IMR-90 (cell line): ENCODE measurements around the gene ATP2C2. TPM values are rescaled to one million over a fixed set of nuclear protein-coding genes. Genes with fewer than 3 reads are reported as not detected.
A peak's percentile ranks its signal among the peaks of the same experiment; 100 is the strongest.

Experiments used
- ATAC-seq: fragments of 200-7000 bp; cut with Tn5 transposase; 2 replicates; pipeline ENCODE4 v1.9.1; 2020; ENCODE audit warnings: low read depth, mild to moderate bottlenecking, moderate library complexity
- BruUV-seq: library from RNA; stranded (reverse); fragments of 400-500 nt; replicated peaks from 2 replicates; lab custom pipeline; 2021; lab: Mats Ljungman, UMichigan
- CTCF ChIA-PET: fragments of 300-600 bp; formaldehyde crosslinking; extraction: SDS; loops from one replicate; lab custom pipeline; 2021; ENCODE audit warnings: antibody characterized with exemption; lab: Yijun Ruan, JAX
- POLR2A ChIA-PET: fragments of 300-600 bp; sonication (Branson Sonifier 250); formaldehyde crosslinking; loops from one replicate; lab custom pipeline; 2022; ENCODE audit warnings: antibody characterized with exemption; ENCODE audit not compliant: unreplicated experiment; lab: Charles Lee
- DNase-seq: peaks from one replicate; pipeline ENCODE4 v3.0.0; 2013
- H2AFZ ChIP-seq: replicated peaks from 2 replicates; pipeline ENCODE3; 2013; ENCODE audit warnings: low read length, mild to moderate bottlenecking; ENCODE audit not compliant: poor library complexity
- H2AK5ac ChIP-seq: 2 replicates; pipeline ENCODE4 v1.6.1; 2013; ENCODE audit warnings: low read depth, low read length, inconsistent platforms
- H2AK9ac ChIP-seq: replicated peaks from 2 replicates; pipeline ENCODE3; 2013; ENCODE audit warnings: mild to moderate bottlenecking, low read depth, low read length, moderate library complexity; ENCODE audit not compliant: poor library complexity
- H2BK120ac ChIP-seq: 2 replicates; pipeline ENCODE4 v1.6.1; 2013; ENCODE audit warnings: low read depth, low read length, inconsistent platforms
- H2BK15ac ChIP-seq: 3 replicates; pipeline ENCODE4 v1.6.1; 2013; ENCODE audit warnings: low read depth, low read length, inconsistent platforms
- H2BK20ac ChIP-seq: 2 replicates; pipeline ENCODE4 v1.6.1; 2013; ENCODE audit warnings: low read depth, mild to moderate bottlenecking, inconsistent platforms, low read length, moderate library complexity
- H2BK5ac ChIP-seq: 2 replicates; pipeline ENCODE4 v1.6.1; 2013; ENCODE audit warnings: mild to moderate bottlenecking, low read depth, low read length, inconsistent platforms; ENCODE audit not compliant: poor library complexity, severe bottlenecking
- H3K14ac ChIP-seq: replicated peaks from 2 replicates; pipeline ENCODE4 v1.6.1; 2013; ENCODE audit warnings: low read depth, low read length, inconsistent platforms
- H3K18ac ChIP-seq: 2 replicates; pipeline ENCODE4 v1.6.1; 2013; ENCODE audit warnings: low read depth, low read length, control low read depth
- H3K23ac ChIP-seq: 2 replicates; pipeline ENCODE4 v1.6.1; 2013; ENCODE audit warnings: low read depth, low read length, inconsistent platforms
- H3K27ac ChIP-seq: 2 replicates; pipeline ENCODE4 v1.5.1; 2013; ENCODE audit warnings: mild to moderate bottlenecking, control low read depth, low read length; ENCODE audit not compliant: insufficient read depth
- H3K27me3 ChIP-seq: 2 replicates; pipeline ENCODE4 v1.6.1; 2013; ENCODE audit warnings: low read length; ENCODE audit not compliant: control insufficient read depth, insufficient read depth
- H3K36me3 ChIP-seq: 2 replicates; pipeline ENCODE4 v1.6.1; 2013; ENCODE audit warnings: low read length, mixed read lengths; ENCODE audit not compliant: control insufficient read depth, insufficient read depth
- H3K4ac ChIP-seq: 2 replicates; pipeline ENCODE4 v1.6.1; 2013; ENCODE audit warnings: low read depth, low read length, inconsistent platforms
- H3K4me1 ChIP-seq: 2 replicates; pipeline ENCODE4 v1.6.1; 2013; ENCODE audit warnings: low read length, mixed read lengths; ENCODE audit not compliant: control insufficient read depth, insufficient read depth
- H3K4me2 ChIP-seq: 2 replicates; pipeline ENCODE4 v1.6.1; 2013; ENCODE audit warnings: low read depth, mild to moderate bottlenecking, control low read depth, low read length, moderate library complexity
- H3K4me3 ChIP-seq: 2 replicates; pipeline ENCODE4 v1.5.1; 2013; ENCODE audit warnings: low read depth, mild to moderate bottlenecking, control low read depth, low read length, moderate library complexity; ENCODE audit not compliant: insufficient read depth
- H3K56ac ChIP-seq: 2 replicates; pipeline ENCODE4 v1.6.1; 2013; ENCODE audit warnings: low read length, inconsistent platforms; ENCODE audit not compliant: insufficient read depth; ENCODE audit errors: extremely low read depth
- H3K79me1 ChIP-seq, 2 experiments: 2 replicates each; pipeline ENCODE4 v1.6.1; 2013; ENCODE audit warnings: low read length in 2 of 2, inconsistent platforms in 1 of 2, low read depth in 1 of 2
- H3K9ac ChIP-seq: 2 replicates; pipeline ENCODE4 v1.6.1; 2013; ENCODE audit warnings: low read depth, low read length, control low read depth
- H3K9me1 ChIP-seq: 2 replicates; pipeline ENCODE4 v1.6.1; 2013; ENCODE audit warnings: low read length, inconsistent platforms; ENCODE audit not compliant: insufficient read depth
- H3K9me3 ChIP-seq: 2 replicates; pipeline ENCODE4 v1.6.1; 2013; ENCODE audit warnings: low read length; ENCODE audit not compliant: control insufficient read depth, insufficient read depth
- H4K20me1 ChIP-seq: 2 replicates; pipeline ENCODE4 v1.6.1; 2013; ENCODE audit warnings: low read length, inconsistent platforms; ENCODE audit not compliant: insufficient read depth
- H4K5ac ChIP-seq: 2 replicates; pipeline ENCODE4 v1.6.1; 2013; ENCODE audit warnings: mild to moderate bottlenecking, low read depth, low read length, control low read depth
- H4K8ac ChIP-seq, 2 experiments: 2 replicates each; pipeline ENCODE4 v1.6.1; 2013; ENCODE audit warnings: low read depth in 2 of 2, low read length in 2 of 2, control low read depth in 1 of 2, inconsistent platforms in 1 of 2
- H4K91ac ChIP-seq: 2 replicates; pipeline ENCODE4 v1.6.1; 2013; ENCODE audit warnings: low read depth, low read length, inconsistent platforms; ENCODE audit not compliant: insufficient read depth
- BHLHE40 ChIP-seq: fragments of 150-350 bp; IDR thresholded peaks from 2 replicates; pipeline ENCODE4 v1.6.1; 2016; ENCODE audit warnings: mild to moderate bottlenecking, low read depth, low read length
- CEBPB ChIP-seq: IDR thresholded peaks from 2 replicates; pipeline ENCODE4 v1.6.1; 2012; ENCODE audit warnings: low read depth, low read length, improper control_type of control experiment
- FOS ChIP-seq: fragments of 150-350 bp; IDR thresholded peaks from 2 replicates; pipeline ENCODE4 v1.6.1; 2016; ENCODE audit warnings: low read depth, low read length
- MXI1 ChIP-seq: IDR thresholded peaks from 2 replicates; pipeline ENCODE4 v1.6.1; 2012; ENCODE audit warnings: low read depth, mild to moderate bottlenecking, low read length, moderate library complexity, borderline replicate concordance
- NFE2L2 ChIP-seq: fragments of 150-350 bp; IDR thresholded peaks from 2 replicates; pipeline ENCODE4 v1.6.1; 2016; ENCODE audit warnings: low read depth, mild to moderate bottlenecking, low read length
- SMC3 ChIP-seq: fragments of 150-350 bp; IDR thresholded peaks from 2 replicates; pipeline ENCODE4 v1.6.1; 2016; ENCODE audit warnings: low read depth, mild to moderate bottlenecking, antibody characterized with exemption, low read length, moderate library complexity
- WGBS, 2 experiments: methylation state at CpG; one replicate each; pipeline versions ENCODE4 v1.1.5 to v1.1.7; 2013; ENCODE audit warnings: missing lambda C conversion rate in 2 of 2; ENCODE audit not compliant: insufficient read length in 1 of 2; ENCODE audit errors: extremely low coverage in 2 of 2; 5-methylcytosine and 5-hydroxymethylcytosine counted together
- dilution Hi-C: fragments of 300-500 bp; cut with HindIII; formaldehyde crosslinking; loops from one replicate; pipeline ENCODE4 v1.14.3; 2018; ENCODE audit warnings: low sequenced_read_pairs; ENCODE audit not compliant: unreplicated experiment
- in situ Hi-C: fragments of 300-500 bp; cut with MboI; formaldehyde crosslinking; loops from 3 replicates; pipeline ENCODE4 v1.14.3; 2019; ENCODE audit warnings: low sequenced_read_pairs, inconsistent platforms, mixed read lengths
- intact Hi-C: fragments of 100-400 bp; cut with micrococcal nuclease; formaldehyde crosslinking; loops from 2 replicates; pipeline ENCODE4 v1.10.0; 2022
- polyA plus RNA-seq, 3 experiments: library from polyadenylated mRNA; depleted of rRNA; stranded (reverse); fragments of >200 nt; gene quantifications; 2 replicates each; pipeline ENCODE4 v1.2.3, GENCODE V29; 2012; ENCODE audit warnings: low replicate concordance in 1 of 3
- total RNA-seq: library from RNA; depleted of rRNA; stranded (reverse); fragments of >200 nt; gene quantifications from 2 replicates; pipeline ENCODE4 v1.2.3, GENCODE V29; 2012

Gene ATP2C2
- total and polyA plus RNA-seq, 2 of the 4 experiments (the other 2 are of a cell fraction): not detected

GRCh38 chr16:84511831-84512230, 143.5 kb downstream of the ATP2C2 start:
- no peaks in the 10 kb centered on the region for H3K36me3 ChIP-seq
- peak overlapping the region; percentile 86 for H3K4ac ChIP-seq
- no CpG with 5 or more reads among the region's 13 CpGs for WGBS, 2 experiments
- H4K5ac ChIP-seq: no peak overlapping the region
- peak overlapping the region in 1 of 2 experiments; percentile 47; a peak in 2 of 4 replicates for H4K8ac ChIP-seq
- in situ Hi-C loops (loop anchor here (5.0 kb wide), 3 partner anchors 110 to 460 kb away; no protein-coding TSS in a partner anchor), dilution Hi-C loops (no loop called here), intact Hi-C loops (loop anchor here (1.0 to 10.0 kb wide), 5 partner anchors 70 to 453 kb away; partner anchors contain the start of gene COTL1)
- POLR2A ChIA-PET: no interaction called here
- peak overlapping the region; percentile 90 for H2BK20ac ChIP-seq
- peak overlapping the region; percentile 98 for H2AK5ac ChIP-seq
- H2BK120ac ChIP-seq: peak overlapping the region; percentile 92
- H3K27ac ChIP-seq: no peak overlapping the region
- H3K9ac ChIP-seq: no peak overlapping the region; the same call in 1 of the 2 replicates
- no peaks in the 10 kb centered on the region for H3K27me3 ChIP-seq
- H4K20me1 ChIP-seq: no peaks in the 10 kb centered on the region
- H3K9me1 ChIP-seq: 0 out of 2 replicates have a peak, but pooled peaks cover 3% of the 10 kb centered on the region
- ATAC-seq (no peak), DNase-seq (no peak)
- H3K4me3 ChIP-seq: no peak overlapping the region
- no peak overlapping the region; the same call in 1 of the 2 replicates for H3K18ac ChIP-seq
- peak overlapping the region; percentile 59 for H4K91ac ChIP-seq
- H3K14ac ChIP-seq: peak overlapping the region; percentile 78; the same call in 1 of the 2 replicates
- peak overlapping the region; percentile 88 for H2AK9ac ChIP-seq
- no peak overlapping the region for H3K56ac ChIP-seq
- no peak overlapping the region for H2BK5ac ChIP-seq
- H2BK15ac ChIP-seq: peak overlapping the region; percentile 91; the same call in 2 of the 3 replicates
- no peaks in the 10 kb centered on the region for H3K9me3 ChIP-seq
- peaks cover 8% of the 10 kb centered on the region for H3K4me1 ChIP-seq
- peaks cover 0 to 11% of the 10 kb centered on the region in 2 experiments; a peak in 2 of 4 replicates for H3K79me1 ChIP-seq
- no peak overlapping the region for H2AFZ ChIP-seq
- TF ChIP-seq FOS: no peak
- TF ChIP-seq CEBPB: no peak
- TF ChIP-seq SMC3: no peak
- TF ChIP-seq MXI1: no peak
- TF ChIP-seq BHLHE40: no peak
- TF ChIP-seq NFE2L2: no peak
- CTCF ChIA-PET: interaction anchor here (1.1 to 2.0 kb wide), 2 partner anchors 111 to 117 kb away, joined by 3 to 7 read pairs; no protein-coding TSS in a partner anchor
- BruUV-seq: no TSS peak
- H3K23ac ChIP-seq: peak overlapping the region; percentile 63; the same call in 1 of the 2 replicates
- no peak overlapping the region for H3K4me2 ChIP-seq
